ENCODE data around the gene CFHR2.

The CFHR2 gene

GRCh38 chr1:197003132-197003531 lies 59.6 kb downstream of the CFHR2 start:
- no peak for DNase-seq

GRCh38 chr1:197008861-197009260 lies 65.3 kb downstream of the CFHR2 start:
- no peak for DNase-seq
